ENCODE measurements around the gene RORB. TPM values are rescaled to one million over a fixed set of nuclear protein-coding genes. Genes with fewer than 3 reads are reported as not detected.

RORB gene
- total and polyA plus RNA-seq, 8 donors: 0.14 to 5.2 (median 0.22) TPM

- Histone ChIP-seq H3K36me3 (no peaks in the 10 kb centered on the region), H3K9me3 (no peaks in the 10 kb centered on the region), H3K4me1 (no peaks in the 10 kb centered on the region), H3K27me3 (no peaks in the 10 kb centered on the region), H3K4me3 (no peak overlapping the region), H3K27ac (no peak overlapping the region)
- no peak for DNase-seq
- intact Hi-C loops (cut with DNase I): no loop called here
- ATAC-seq: no peak
- no peak for TF ChIP-seq CTCF (IDR thresholded peaks at IDR 0.05)
These were observed 22.3 kb downstream of the RORB start for GRCh38 chr9:74519419-74519818.

GRCh38 chr9:74521009-74521408 is 23.9 kb downstream of the RORB start:
- Histone ChIP-seq H3K27me3 (no peaks in the 10 kb centered on the region), H3K36me3 (no peaks in the 10 kb centered on the region), H3K4me1 (no peaks in the 10 kb centered on the region), H3K27ac (no peak overlapping the region), H3K4me3 (no peak overlapping the region), H3K9me3 (no peaks in the 10 kb centered on the region)
- TF ChIP-seq CTCF (IDR thresholded peaks at IDR 0.05): no peak
- ATAC-seq (no peak), DNase-seq (no peak)
- intact Hi-C loops (cut with DNase I): no loop called here

DNA sequence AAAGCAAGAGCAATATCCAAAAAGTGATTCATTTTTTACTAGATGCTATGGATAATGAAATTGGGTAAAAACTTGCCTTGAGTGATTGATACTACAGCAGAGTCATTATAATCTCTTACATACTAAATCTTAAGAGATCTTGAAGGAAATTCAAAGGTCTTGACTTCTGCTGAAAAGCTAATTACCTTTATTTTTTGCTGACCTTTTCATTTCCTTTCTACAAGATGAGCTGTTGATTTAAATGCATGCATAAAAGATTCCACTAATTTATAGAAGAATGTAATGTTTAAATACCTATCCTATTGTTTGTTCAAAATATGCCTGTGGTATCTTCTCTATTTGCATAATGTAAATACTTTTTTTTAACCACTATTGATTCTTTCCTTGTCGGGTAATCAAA is 27.2 kb downstream of the RORB start:
- intact Hi-C loops (cut with DNase I): no loop called here
- H3K4me3 ChIP-seq: no peak overlapping the region
- no peak for DNase-seq
- no peak for ATAC-seq
- H3K9me3 ChIP-seq: no peaks in the 10 kb centered on the region
- TF ChIP-seq CTCF (IDR thresholded peaks at IDR 0.05): no peak
- no peak overlapping the region for H3K27ac ChIP-seq
- no peaks in the 10 kb centered on the region for H3K36me3 ChIP-seq
- no peaks in the 10 kb centered on the region for H3K4me1 ChIP-seq
- no peaks in the 10 kb centered on the region for H3K27me3 ChIP-seq

DNA sequence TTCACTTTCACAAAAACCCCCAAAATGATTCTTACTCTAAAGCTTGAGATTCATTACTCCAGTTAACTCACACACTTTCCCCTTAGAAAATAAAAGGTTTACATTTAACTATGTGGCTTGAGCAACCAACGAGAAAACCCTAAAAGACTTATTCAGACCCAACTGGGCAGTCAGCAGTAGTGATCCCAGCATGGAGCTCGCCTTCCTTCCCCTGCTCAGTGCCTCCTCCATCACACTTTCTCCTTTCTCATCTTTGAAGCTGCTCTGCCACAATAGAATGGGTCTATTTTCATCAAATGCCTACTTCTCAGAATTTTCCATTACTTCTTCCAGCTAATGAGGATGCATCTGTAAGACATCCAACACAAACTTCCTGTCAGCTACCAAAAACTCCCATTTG is 29.1 kb downstream of the RORB start:
- intact Hi-C loops (cut with DNase I): no loop called here
- Histone ChIP-seq H3K27me3 (no peaks in the 10 kb centered on the region), H3K4me1 (no peaks in the 10 kb centered on the region), H3K27ac (no peak overlapping the region), H3K9me3 (no peaks in the 10 kb centered on the region), H3K36me3 (no peaks in the 10 kb centered on the region), H3K4me3 (no peak overlapping the region)
- ATAC-seq: no peak
- TF ChIP-seq CTCF (IDR thresholded peaks at IDR 0.05): no peak
- DNase-seq: no peak

DNA sequence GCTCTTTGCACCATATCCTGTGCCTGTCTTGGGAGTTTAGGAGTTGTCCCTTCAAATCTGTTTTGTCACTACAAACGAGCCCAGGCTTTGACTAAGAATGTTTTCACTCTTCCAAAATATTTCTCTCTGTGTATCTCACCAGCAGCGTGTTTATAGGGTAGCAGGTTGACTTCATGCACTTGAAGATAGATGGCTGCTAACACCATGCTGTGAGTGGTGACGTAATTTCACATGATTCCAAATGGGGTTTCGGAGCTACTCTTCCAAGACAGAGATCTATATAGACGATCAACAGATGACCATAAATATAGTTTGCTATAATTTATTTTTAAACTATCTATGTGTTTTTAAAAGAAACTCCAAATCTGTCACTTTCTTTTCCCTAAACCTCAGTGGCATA is 30.6 kb downstream of the RORB start:
- no peaks in the 10 kb centered on the region for H3K27me3 ChIP-seq
- H3K9me3 ChIP-seq: no peaks in the 10 kb centered on the region
- intact Hi-C loops (cut with DNase I): no loop called here
- no peaks in the 10 kb centered on the region for H3K36me3 ChIP-seq
- ATAC-seq (no peak), DNase-seq (no peak)
- H3K4me1 ChIP-seq: no peaks in the 10 kb centered on the region
- no peak overlapping the region for H3K4me3 ChIP-seq
- no peak overlapping the region for H3K27ac ChIP-seq
- TF ChIP-seq CTCF (IDR thresholded peaks at IDR 0.05): no peak

All from left lung (tissue), 10 donors.